Tibial nerve (tissue), 4 donors: ENCODE measurements around the gene CPXM2.

Experiments
- EP300 ChIP-seq, 2 donors: sonication (generic); formaldehyde crosslinking; IDR thresholded peaks; one replicate each; pipeline ENCODE4 v1.6.1; 2017; ENCODE audit warnings: antibody characterized with exemption in 2 of 2, mild to moderate bottlenecking in 1 of 2
- TF ChIP-seq, protein P1 (sequence below), 5 experiments: fragments of 200-600 bp in 3 of 5; fragments of 450-650 bp in 2 of 5; sonication (generic) in 3 of 5; IDR thresholded peaks; one replicate each; pipeline ENCODE4 v1.5.1; 2016 to 2019; ENCODE audit warnings: antibody characterized with exemption in 5 of 5, mild to moderate bottlenecking in 3 of 5, moderate library complexity in 2 of 5

DNA sequence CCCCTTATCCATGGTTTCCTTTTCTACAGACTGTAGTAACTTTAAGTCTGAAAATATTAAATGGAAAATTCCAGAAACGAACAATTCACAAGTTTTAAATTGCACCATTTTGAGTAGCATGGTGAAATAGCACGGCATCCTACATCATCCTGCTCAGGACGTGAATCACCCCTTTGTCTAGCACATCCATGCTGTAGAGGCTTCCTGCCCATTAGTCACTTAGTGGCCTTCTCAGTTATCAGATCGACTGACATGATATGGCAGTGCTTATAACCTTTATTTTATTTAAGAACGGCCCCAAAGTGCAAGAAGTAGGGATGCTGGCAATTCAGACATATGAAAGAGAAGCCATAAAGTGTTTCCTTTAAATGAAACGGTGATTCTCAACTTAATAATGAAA, 82.7 kb downstream of the CPXM2 start:
- TF ChIP-seq, protein P1, sequence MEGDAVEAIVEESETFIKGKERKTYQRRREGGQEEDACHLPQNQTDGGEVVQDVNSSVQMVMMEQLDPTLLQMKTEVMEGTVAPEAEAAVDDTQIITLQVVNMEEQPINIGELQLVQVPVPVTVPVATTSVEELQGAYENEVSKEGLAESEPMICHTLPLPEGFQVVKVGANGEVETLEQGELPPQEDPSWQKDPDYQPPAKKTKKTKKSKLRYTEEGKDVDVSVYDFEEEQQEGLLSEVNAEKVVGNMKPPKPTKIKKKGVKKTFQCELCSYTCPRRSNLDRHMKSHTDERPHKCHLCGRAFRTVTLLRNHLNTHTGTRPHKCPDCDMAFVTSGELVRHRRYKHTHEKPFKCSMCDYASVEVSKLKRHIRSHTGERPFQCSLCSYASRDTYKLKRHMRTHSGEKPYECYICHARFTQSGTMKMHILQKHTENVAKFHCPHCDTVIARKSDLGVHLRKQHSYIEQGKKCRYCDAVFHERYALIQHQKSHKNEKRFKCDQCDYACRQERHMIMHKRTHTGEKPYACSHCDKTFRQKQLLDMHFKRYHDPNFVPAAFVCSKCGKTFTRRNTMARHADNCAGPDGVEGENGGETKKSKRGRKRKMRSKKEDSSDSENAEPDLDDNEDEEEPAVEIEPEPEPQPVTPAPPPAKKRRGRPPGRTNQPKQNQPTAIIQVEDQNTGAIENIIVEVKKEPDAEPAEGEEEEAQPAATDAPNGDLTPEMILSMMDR (IDR thresholded peaks at IDR 0.05) = no peak
- TF ChIP-seq EP300 (IDR thresholded peaks at IDR 0.05) = peak in 1 of 2 donors; percentile 32
